ENCODE data around the gene ABHD16B. TPM values are rescaled to one million over a fixed set of nuclear protein-coding genes. Genes with fewer than 3 reads are reported as not detected.

ABHD16B gene
- total and polyA plus RNA-seq, 2 experiments from 2014 or later, result not detected

- Histone ChIP-seq H4K20me1 (replicated peaks; ENCODE audit: insufficient read depth) (no peaks in the 10 kb centered on the region), H3K4me2 (peak overlapping the region; percentile 87), H3F3A (replicated peaks; ENCODE audit: low read depth) (peaks cover 10% of the 10 kb centered on the region), H3K27ac (ENCODE audit: low read depth) (no peak overlapping the region), H3K27me3 (ENCODE audit: insufficient read depth) (no peaks in the 10 kb centered on the region), H3K9me2 (ENCODE audit: insufficient read depth) (no peaks in the 10 kb centered on the region), H2AFZ (no peak overlapping the region; the same call in 1 of the 2 replicates), H3K79me2 (replicated peaks; ENCODE audit: insufficient read depth) (no peaks in the 10 kb centered on the region), H3K4me3 (peak overlapping the region; percentile 54), H3K4me1 (ENCODE audit: insufficient read depth) (peaks cover 46% of the 10 kb centered on the region), H3K36me3 (ENCODE audit: insufficient read depth) (no peaks in the 10 kb centered on the region)
- DNase-seq (ENCODE audit: low spot score) (peak; percentile 59), ATAC-seq (peak; percentile 16)
- peaks cover 32% of the 10 kb centered on the region for H3K27me3 Mint-ChIP-seq (ENCODE audit: insufficient read depth, low read depth, poor library complexity)
- H3K4me1 Mint-ChIP-seq, result peaks cover 48% of the 10 kb centered on the region
- H3K4me3 Mint-ChIP-seq, result no peak overlapping the region
- TF ChIP-seq ZNF114 (CRISPR knock-in tag; IDR thresholded peaks at IDR 0.05), result no peak
- TF ChIP-seq POLR2AphosphoS5 (IDR thresholded peaks at IDR 0.05; ENCODE audit: low read depth), result peak; percentile 12; the same call in 1 of the 2 replicates
- TF ChIP-seq, protein P1, sequence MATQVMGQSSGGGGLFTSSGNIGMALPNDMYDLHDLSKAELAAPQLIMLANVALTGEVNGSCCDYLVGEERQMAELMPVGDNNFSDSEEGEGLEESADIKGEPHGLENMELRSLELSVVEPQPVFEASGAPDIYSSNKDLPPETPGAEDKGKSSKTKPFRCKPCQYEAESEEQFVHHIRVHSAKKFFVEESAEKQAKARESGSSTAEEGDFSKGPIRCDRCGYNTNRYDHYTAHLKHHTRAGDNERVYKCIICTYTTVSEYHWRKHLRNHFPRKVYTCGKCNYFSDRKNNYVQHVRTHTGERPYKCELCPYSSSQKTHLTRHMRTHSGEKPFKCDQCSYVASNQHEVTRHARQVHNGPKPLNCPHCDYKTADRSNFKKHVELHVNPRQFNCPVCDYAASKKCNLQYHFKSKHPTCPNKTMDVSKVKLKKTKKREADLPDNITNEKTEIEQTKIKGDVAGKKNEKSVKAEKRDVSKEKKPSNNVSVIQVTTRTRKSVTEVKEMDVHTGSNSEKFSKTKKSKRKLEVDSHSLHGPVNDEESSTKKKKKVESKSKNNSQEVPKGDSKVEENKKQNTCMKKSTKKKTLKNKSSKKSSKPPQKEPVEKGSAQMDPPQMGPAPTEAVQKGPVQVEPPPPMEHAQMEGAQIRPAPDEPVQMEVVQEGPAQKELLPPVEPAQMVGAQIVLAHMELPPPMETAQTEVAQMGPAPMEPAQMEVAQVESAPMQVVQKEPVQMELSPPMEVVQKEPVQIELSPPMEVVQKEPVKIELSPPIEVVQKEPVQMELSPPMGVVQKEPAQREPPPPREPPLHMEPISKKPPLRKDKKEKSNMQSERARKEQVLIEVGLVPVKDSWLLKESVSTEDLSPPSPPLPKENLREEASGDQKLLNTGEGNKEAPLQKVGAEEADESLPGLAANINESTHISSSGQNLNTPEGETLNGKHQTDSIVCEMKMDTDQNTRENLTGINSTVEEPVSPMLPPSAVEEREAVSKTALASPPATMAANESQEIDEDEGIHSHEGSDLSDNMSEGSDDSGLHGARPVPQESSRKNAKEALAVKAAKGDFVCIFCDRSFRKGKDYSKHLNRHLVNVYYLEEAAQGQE (IDR thresholded peaks at IDR 0.05; ENCODE audit: unreplicated experiment), result no peak
- TF ChIP-seq STAT1 (IDR thresholded peaks at IDR 0.05; ENCODE audit: unreplicated experiment), result no peak
- TF ChIP-seq, protein P2, sequence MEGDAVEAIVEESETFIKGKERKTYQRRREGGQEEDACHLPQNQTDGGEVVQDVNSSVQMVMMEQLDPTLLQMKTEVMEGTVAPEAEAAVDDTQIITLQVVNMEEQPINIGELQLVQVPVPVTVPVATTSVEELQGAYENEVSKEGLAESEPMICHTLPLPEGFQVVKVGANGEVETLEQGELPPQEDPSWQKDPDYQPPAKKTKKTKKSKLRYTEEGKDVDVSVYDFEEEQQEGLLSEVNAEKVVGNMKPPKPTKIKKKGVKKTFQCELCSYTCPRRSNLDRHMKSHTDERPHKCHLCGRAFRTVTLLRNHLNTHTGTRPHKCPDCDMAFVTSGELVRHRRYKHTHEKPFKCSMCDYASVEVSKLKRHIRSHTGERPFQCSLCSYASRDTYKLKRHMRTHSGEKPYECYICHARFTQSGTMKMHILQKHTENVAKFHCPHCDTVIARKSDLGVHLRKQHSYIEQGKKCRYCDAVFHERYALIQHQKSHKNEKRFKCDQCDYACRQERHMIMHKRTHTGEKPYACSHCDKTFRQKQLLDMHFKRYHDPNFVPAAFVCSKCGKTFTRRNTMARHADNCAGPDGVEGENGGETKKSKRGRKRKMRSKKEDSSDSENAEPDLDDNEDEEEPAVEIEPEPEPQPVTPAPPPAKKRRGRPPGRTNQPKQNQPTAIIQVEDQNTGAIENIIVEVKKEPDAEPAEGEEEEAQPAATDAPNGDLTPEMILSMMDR (conservative IDR thresholded peaks at IDR 0.05; ENCODE audit: low read depth in 2 of 2), result no peak
- no peaks in the 10 kb centered on the region for H3K9me3 Mint-ChIP-seq
- peaks cover under 1% of the 10 kb centered on the region; the same call in 1 of the 3 replicates for H3K36me3 Mint-ChIP-seq (ENCODE audit: low read depth)
- H3K27ac Mint-ChIP-seq, result no peak overlapping the region
These were observed 5.8 kb upstream of the ABHD16B start for GRCh38 chr20:63855363-63856097.

DNA sequence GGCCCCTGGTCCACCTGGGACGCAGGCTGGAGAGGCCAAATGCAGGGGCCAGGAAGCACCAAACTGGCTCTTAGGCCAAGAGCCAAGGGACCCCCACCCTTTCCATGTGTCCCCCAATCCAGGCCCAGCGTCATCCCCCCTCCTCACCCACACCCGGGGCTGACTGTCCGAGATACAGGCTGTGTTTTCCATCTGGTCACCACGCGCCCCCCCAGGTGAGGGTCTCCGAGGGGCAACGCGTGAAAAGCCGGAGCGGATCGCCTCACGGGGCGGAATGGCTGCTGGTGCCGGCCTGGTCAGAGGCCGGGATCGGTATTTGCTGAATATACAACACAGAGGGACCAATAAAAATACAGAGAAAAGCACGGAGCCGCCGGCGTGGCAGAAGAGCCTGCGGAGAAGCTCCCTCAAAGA is 5.2 kb upstream of the ABHD16B start:
- Histone ChIP-seq H3K4me2 (peak overlapping the region; percentile 87), H3K4me1 (ENCODE audit: insufficient read depth) (peaks cover 50% of the 10 kb centered on the region)

More for the DNA sequence above, 5.2 kb upstream of the ABHD16B start:
- H3K27me3 Mint-ChIP-seq (ENCODE audit: insufficient read depth, low read depth, poor library complexity), result peaks cover 31% of the 10 kb centered on the region
- Histone ChIP-seq H3K79me2 (replicated peaks; ENCODE audit: insufficient read depth) (no peaks in the 10 kb centered on the region), H3F3A (replicated peaks; ENCODE audit: low read depth) (peaks cover 16% of the 10 kb centered on the region), H3K4me3 (peak overlapping the region; percentile 54), H3K9me2 (ENCODE audit: insufficient read depth) (no peaks in the 10 kb centered on the region), H3K36me3 (ENCODE audit: insufficient read depth) (no peaks in the 10 kb centered on the region), H3K27ac (ENCODE audit: low read depth) (no peak overlapping the region), H2AFZ (no peak overlapping the region; the same call in 1 of the 2 replicates), H3K27me3 (ENCODE audit: insufficient read depth) (no peaks in the 10 kb centered on the region), H4K20me1 (replicated peaks; ENCODE audit: insufficient read depth) (no peaks in the 10 kb centered on the region)
- peak overlapping the region; percentile 77; the same call in 1 of the 2 replicates for H3K27ac Mint-ChIP-seq
- DNase-seq (ENCODE audit: low spot score), result peak; percentile 77
- no peaks in the 10 kb centered on the region for H3K9me3 Mint-ChIP-seq
- peak; percentile 4 for ATAC-seq
- TF ChIP-seq ETS1 (IDR thresholded peaks at IDR 0.05) (no peak), JUNB (IDR thresholded peaks at IDR 0.05; ENCODE audit: unreplicated experiment) (no peak), ZNF114 (CRISPR knock-in tag; IDR thresholded peaks at IDR 0.05) (no peak), POLR2AphosphoS5 (IDR thresholded peaks at IDR 0.05; ENCODE audit: low read depth) (0 out of 2 replicates have a peak, but pooled peaks have one; percentile 25), NANOG (IDR thresholded peaks at IDR 0.05; ENCODE audit: borderline replicate concordance) (no peak)
- TF ChIP-seq, protein P1 (IDR thresholded peaks at IDR 0.05; ENCODE audit: unreplicated experiment), result no peak
- peak overlapping the region; percentile 37; the same call in 2 of the 3 replicates for H3K4me3 Mint-ChIP-seq
- peaks cover 51% of the 10 kb centered on the region for H3K4me1 Mint-ChIP-seq
- H3K36me3 Mint-ChIP-seq (ENCODE audit: low read depth), result peaks cover 6% of the 10 kb centered on the region
